Ishikawa (cell line): ENCODE measurements around the gene FAAP20.

Experiments used
- CEBPB ChIP-seq: IDR thresholded peaks from 2 replicates; pipeline ENCODE4 v1.6.1; 2012
- CREB1 ChIP-seq: IDR thresholded peaks from 2 replicates; pipeline ENCODE4 v1.6.1; 2012; ENCODE audit warnings: low read depth
- EGR1 ChIP-seq: IDR thresholded peaks from 2 replicates; pipeline ENCODE4 v1.6.1; 2012
- EP300 ChIP-seq: IDR thresholded peaks from 2 replicates; pipeline ENCODE4 v1.6.1; 2012; ENCODE audit warnings: borderline replicate concordance
- FOXM1 ChIP-seq: IDR thresholded peaks from 2 replicates; pipeline ENCODE4 v1.6.1; 2012; ENCODE audit warnings: low read depth, borderline replicate concordance
- MAX ChIP-seq: IDR thresholded peaks from 2 replicates; pipeline ENCODE4 v1.6.1; 2012
- NFIC ChIP-seq: IDR thresholded peaks from 2 replicates; pipeline ENCODE4 v1.6.1; 2012
- RAD21 ChIP-seq: IDR thresholded peaks from 2 replicates; pipeline ENCODE4 v1.6.1; 2012; ENCODE audit warnings: low read depth
- REST ChIP-seq: IDR thresholded peaks from 2 replicates; pipeline ENCODE4 v1.6.1; 2012; ENCODE audit warnings: low read depth, mild to moderate bottlenecking
- TAF1 ChIP-seq: IDR thresholded peaks from 2 replicates; pipeline ENCODE4 v1.6.1; 2012; ENCODE audit warnings: low read depth, mild to moderate bottlenecking
- TCF12 ChIP-seq: IDR thresholded peaks from 2 replicates; pipeline ENCODE4 v1.6.1; 2012; ENCODE audit warnings: low read depth
- TEAD4 ChIP-seq: IDR thresholded peaks from 2 replicates; pipeline ENCODE4 v1.6.1; 2012
- YY1 ChIP-seq: IDR thresholded peaks from 2 replicates; pipeline ENCODE4 v1.6.1; 2012; ENCODE audit warnings: low read depth
- ZBTB7A ChIP-seq: IDR thresholded peaks from 2 replicates; pipeline ENCODE4 v1.6.1; 2012; ENCODE audit warnings: low read depth
- TF ChIP-seq, protein P1 (sequence below): IDR thresholded peaks from 2 replicates; pipeline ENCODE4 v1.6.1; 2012

FAAP20 gene

DNA sequence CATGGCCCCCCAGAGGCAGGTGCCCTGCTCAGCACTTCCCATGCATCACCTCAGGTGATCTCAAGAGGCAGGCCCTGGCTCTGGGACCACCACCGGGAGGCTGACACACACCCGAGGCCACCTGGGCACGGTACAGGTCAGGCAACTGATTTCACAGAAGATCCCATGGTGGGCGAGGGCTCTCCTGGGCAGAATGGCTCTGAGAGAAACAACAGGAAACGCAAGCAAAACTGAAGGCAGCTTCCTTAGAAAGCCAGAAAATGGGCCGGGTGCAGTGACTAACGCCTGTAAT, 22.1 kb upstream of the FAAP20 start:
- no peak for TF ChIP-seq TEAD4
- TF ChIP-seq, protein P1, sequence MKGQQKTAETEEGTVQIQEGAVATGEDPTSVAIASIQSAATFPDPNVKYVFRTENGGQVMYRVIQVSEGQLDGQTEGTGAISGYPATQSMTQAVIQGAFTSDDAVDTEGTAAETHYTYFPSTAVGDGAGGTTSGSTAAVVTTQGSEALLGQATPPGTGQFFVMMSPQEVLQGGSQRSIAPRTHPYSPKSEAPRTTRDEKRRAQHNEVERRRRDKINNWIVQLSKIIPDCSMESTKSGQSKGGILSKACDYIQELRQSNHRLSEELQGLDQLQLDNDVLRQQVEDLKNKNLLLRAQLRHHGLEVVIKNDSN, result no peak

DNA sequence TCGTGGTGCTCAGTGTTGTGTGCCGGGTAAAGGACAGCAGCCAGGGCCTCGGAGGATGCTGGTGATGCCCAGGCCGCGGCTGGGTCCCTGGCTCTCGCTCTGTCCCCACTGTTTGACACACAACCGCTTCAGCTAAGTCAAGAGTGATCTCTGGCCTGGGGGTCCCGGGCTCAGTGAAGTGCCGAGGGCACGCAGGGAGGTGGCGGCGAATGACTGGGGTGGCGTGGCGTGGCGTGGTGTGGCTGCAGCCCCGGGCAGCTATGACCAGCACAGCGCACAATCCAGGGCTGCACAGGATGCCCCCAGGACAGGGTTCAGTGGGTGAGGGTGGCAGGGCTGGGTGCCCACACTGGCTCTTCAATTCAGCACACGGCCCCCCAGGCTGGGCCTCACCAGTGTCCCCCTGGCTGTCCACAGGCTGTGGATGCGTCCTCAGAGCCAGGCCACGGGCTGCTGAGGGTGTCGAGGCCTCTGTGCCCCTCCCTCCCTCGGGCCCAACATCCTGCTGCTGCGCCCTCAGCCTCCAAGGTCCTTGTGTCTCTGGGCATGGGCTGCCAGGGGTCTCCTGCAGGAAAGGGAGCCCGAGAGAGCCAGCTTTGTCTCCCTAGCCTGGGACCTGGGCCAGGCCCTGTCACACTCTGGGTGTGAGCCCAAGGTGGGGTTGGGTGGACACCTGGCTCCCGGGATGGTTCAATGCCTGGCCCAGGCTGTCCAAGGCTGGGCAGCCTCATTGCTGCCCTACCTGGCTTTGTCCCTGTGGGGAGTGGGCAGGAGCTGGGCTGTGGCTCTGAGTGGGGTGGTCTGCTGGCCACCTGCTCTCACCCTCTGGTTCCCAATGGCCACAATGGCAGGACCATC, 21.6 kb upstream of the FAAP20 start:
- no peak for TF ChIP-seq CREB1

DNA sequence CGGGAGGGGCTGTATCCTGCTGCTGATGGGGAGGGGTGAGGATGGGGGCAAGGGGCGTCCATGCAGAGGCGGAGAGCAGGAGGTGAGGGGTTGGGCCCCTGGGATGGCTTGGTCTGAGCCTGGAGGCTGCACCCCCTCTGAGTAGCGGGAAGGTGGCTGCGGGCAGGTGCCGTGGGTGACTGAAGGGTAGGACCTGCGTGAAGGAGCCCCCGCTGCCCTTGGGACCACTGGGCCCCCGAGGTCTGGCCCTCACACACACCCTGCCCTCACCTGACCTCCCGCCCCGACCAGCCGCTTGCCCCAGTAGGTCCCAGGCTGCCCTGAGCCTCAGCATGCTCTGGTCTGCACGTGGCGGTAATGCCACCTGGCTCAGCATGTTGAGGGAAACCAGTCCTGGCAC, 20.8 kb upstream of the FAAP20 start:
- TF ChIP-seq MAX, result no peak
- no peak for TF ChIP-seq EGR1
- TF ChIP-seq REST, result no peak
- TF ChIP-seq, protein P1, result no peak
- no peak for TF ChIP-seq CREB1
- no peak for TF ChIP-seq FOXM1
- TF ChIP-seq TEAD4, result no peak
- no peak for TF ChIP-seq CEBPB
- TF ChIP-seq YY1, result no peak
- no peak for TF ChIP-seq TAF1
- no peak for TF ChIP-seq RAD21
- TF ChIP-seq EP300, result no peak
- TF ChIP-seq ZBTB7A, result no peak
- TF ChIP-seq NFIC, result no peak
- TF ChIP-seq TCF12, result no peak

- no peak for TF ChIP-seq YY1
- TF ChIP-seq TCF12, result no peak
- TF ChIP-seq MAX, result no peak
- TF ChIP-seq RAD21, result no peak
- TF ChIP-seq CREB1, result no peak
Measured at GRCh38 chr1:2214541-2215241, 20.1 kb upstream of the FAAP20 start.

DNA sequence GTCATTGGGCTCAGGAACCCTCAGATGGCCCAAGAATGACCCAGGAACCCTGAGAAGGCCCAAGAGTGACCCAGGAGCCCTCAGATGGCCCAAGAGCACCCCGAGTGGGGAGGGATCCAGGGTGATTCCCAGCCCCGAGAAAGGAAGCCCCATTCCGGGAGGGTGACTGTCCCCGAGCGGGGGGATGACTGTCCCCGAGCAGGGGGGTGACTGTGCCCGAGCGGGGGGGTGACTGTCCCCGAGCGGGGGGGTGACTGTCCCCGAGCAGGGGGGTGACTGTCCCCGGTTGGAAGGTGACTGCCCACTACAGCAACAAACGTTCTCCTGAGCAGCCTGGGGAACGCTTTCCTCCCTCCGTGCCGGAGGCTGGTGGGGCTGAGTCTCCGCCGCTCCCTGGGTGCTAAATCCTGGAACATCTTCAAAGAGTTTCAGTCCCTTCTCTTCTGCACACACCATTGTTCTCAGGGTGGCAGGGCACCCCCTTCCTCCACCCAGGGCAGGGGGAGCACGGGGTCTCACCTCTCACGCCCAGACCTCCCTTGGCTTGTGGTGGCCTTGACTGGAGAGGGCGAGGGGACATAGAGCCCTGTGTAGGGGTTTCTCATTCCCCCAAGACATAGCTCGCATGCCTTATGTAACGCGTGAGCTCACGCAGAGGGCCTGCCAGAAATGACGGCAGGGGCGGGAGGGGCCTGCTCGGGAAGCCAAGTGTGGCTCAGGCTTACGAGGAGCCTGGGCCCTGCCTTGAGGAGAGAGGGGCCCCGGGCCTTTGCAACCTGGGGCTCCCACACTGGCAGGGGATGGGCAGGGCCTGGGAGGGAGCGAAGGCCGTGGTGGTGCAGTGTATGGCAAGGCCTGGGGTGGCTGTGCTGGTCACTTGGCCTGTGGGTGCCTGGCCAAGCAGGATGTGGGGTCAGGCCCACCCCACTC, 19.3 kb upstream of the FAAP20 start:
- TF ChIP-seq EP300, result no peak
- TF ChIP-seq, protein P1, result no peak
- no peak for TF ChIP-seq TEAD4
- no peak for TF ChIP-seq FOXM1
- TF ChIP-seq TCF12, result no peak
- no peak for TF ChIP-seq REST
- TF ChIP-seq MAX, result no peak
